GM23248 (cell line): ENCODE measurements around the gene B4GALT6. TPM values are rescaled to one million over a fixed set of nuclear protein-coding genes. Genes with fewer than 3 reads are reported as not detected.

Source experiments
- DNase-seq: peaks from one replicate; pipeline ENCODE4 v3.0.0-alpha.2; 2015
- H2AFZ ChIP-seq: fragments of 200-600 bp; sonication (generic); 2 replicates; pipeline ENCODE4 v1.6.1; 2016; ENCODE audit warnings: antibody characterized with exemption
- H3F3A ChIP-seq: fragments of 200-600 bp; sonication (generic); 2 replicates; pipeline ENCODE4 v1.6.1; 2016; ENCODE audit warnings: mild to moderate bottlenecking, antibody characterized with exemption, mixed run types; ENCODE audit not compliant: insufficient read depth
- H3K27ac ChIP-seq: fragments of 200-600 bp; sonication (generic); 2 replicates; pipeline ENCODE4 v1.5.1; 2016; ENCODE audit warnings: mild to moderate bottlenecking
- H3K27me3 ChIP-seq: fragments of 200-600 bp; sonication (generic); replicated peaks from 2 replicates; pipeline ENCODE4 v1.6.1; 2016; ENCODE audit warnings: mild to moderate bottlenecking; ENCODE audit not compliant: insufficient read depth
- H3K36me3 ChIP-seq: fragments of 200-600 bp; sonication (generic); 2 replicates; pipeline ENCODE4 v1.6.1; 2016; ENCODE audit warnings: low read depth, mild to moderate bottlenecking
- H3K4me1 ChIP-seq: fragments of 200-600 bp; sonication (generic); 2 replicates; pipeline ENCODE4 v1.6.1; 2016; ENCODE audit warnings: mild to moderate bottlenecking; ENCODE audit not compliant: insufficient read depth
- H3K4me2 ChIP-seq: fragments of 200-600 bp; sonication (generic); one replicate; pipeline ENCODE4 v1.6.1; 2016; ENCODE audit warnings: mild to moderate bottlenecking; ENCODE audit not compliant: unreplicated experiment
- H3K4me3 ChIP-seq: fragments of 200-600 bp; sonication (generic); 2 replicates; pipeline ENCODE4 v1.5.1; 2016; ENCODE audit warnings: mild to moderate bottlenecking
- H3K79me2 ChIP-seq: fragments of 200-600 bp; sonication (generic); 2 replicates; pipeline ENCODE4 v1.6.1; 2016; ENCODE audit warnings: mild to moderate bottlenecking; ENCODE audit not compliant: insufficient read depth
- H3K9ac ChIP-seq: fragments of 200-600 bp; sonication (generic); 2 replicates; pipeline ENCODE4 v1.6.1; 2016; ENCODE audit warnings: mild to moderate bottlenecking
- H3K9me2 ChIP-seq: fragments of 200-600 bp; sonication (generic); 2 replicates; pipeline ENCODE4 v1.6.1; 2016; ENCODE audit warnings: mixed run types, mild to moderate bottlenecking, moderate library complexity; ENCODE audit not compliant: insufficient read depth
- H3K9me3 ChIP-seq: fragments of 200-600 bp; sonication (generic); one replicate; pipeline ENCODE4 v1.6.1; 2017; ENCODE audit warnings: low read depth
- H4K20me1 ChIP-seq: fragments of 200-600 bp; sonication (generic); 2 replicates; pipeline ENCODE4 v1.6.0; 2016; ENCODE audit not compliant: insufficient read depth
- EZH2 ChIP-seq: fragments of 200-600 bp; sonication (generic); IDR thresholded peaks from 2 replicates; pipeline ENCODE4 v1.6.1; 2018; ENCODE audit warnings: antibody characterized with exemption, mild to moderate bottlenecking; ENCODE audit not compliant: insufficient read depth, poor library complexity, severe bottlenecking
- EZH2phosphoT487 ChIP-seq: fragments of 200-600 bp; sonication (generic); IDR thresholded peaks from 2 replicates; pipeline ENCODE4 v1.6.1; 2018; ENCODE audit warnings: antibody characterized with exemption, moderate library complexity, mild to moderate bottlenecking, low read depth; ENCODE audit not compliant: insufficient read depth
- WGBS, 2 experiments: methylation state at CpG; one replicate each; pipeline ENCODE4 v1.1.6; 2015 to 2017; ENCODE audit warnings: low lambda C conversion rate in 2 of 2, low coverage in 1 of 2; ENCODE audit errors: missing lambda C conversion rate in 2 of 2; 5-methylcytosine and 5-hydroxymethylcytosine counted together
- in situ Hi-C: fragments of 300-500 bp; cut with MboI; formaldehyde crosslinking; loops from 2 replicates; pipeline ENCODE4 v1.15.0; 2020
- polyA plus RNA-seq: library from polyadenylated mRNA; unstranded; fragments of >200 nt; fragmentation: Nextera tagmentation; extraction: Ambion mirVana; gene quantifications from 2 replicates; pipeline ENCODE4 v1.2.1, GENCODE V29; 2016
- total RNA-seq: library from RNA; depleted of rRNA; stranded (reverse); fragments of >200 nt; shearing (Covaris generic); gene quantifications from 2 replicates; pipeline ENCODE4 v1.2.3, GENCODE V29; 2014

Gene B4GALT6
- total and polyA plus RNA-seq, 2 experiments from 2014 or later, result 1.2 to 2.4 TPM

DNA sequence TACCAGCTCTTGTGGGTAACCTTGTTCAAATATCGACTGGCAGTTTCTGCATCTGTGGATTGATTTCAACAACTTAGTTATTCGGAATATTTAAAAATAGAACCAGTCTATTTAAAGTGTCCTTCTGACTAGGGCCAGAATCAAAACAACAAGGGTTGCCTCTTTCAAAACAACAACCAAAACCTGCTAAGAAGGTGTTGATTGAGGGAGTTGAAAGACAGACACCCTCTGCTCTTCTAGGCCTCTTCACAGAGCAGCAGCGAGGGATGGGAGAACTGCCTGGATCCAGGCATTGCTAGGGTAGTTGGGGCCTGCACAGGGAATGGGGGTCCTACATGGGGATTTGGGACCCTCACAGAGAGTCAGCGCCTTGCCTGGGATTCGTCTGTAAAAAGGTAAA lies 72.9 kb downstream of the B4GALT6 start:
- no peak overlapping the region for H2AFZ ChIP-seq
- H3K27me3 ChIP-seq, result no peaks in the 10 kb centered on the region; the same call in 1 of the 2 replicates
- 47 to 52% methylated on average over 5 of the region's 5 CpGs for WGBS, 2 experiments
- H3K4me2 ChIP-seq, result no peak overlapping the region
- H3K9ac ChIP-seq, result no peak overlapping the region
- no peaks in the 10 kb centered on the region for H3K4me1 ChIP-seq
- H3K27ac ChIP-seq, result no peak overlapping the region
- H4K20me1 ChIP-seq, result no peaks in the 10 kb centered on the region
- no peaks in the 10 kb centered on the region for H3K9me2 ChIP-seq
- H3F3A ChIP-seq, result no peaks in the 10 kb centered on the region
- TF ChIP-seq EZH2phosphoT487 (no peak), EZH2 (no peak)
- H3K9me3 ChIP-seq, result no peaks in the 10 kb centered on the region
- in situ Hi-C loops, result no loop called here
- DNase-seq, result no peak
- H3K4me3 ChIP-seq, result no peak overlapping the region
- H3K36me3 ChIP-seq, result no peaks in the 10 kb centered on the region
- H3K79me2 ChIP-seq, result no peaks in the 10 kb centered on the region

DNA sequence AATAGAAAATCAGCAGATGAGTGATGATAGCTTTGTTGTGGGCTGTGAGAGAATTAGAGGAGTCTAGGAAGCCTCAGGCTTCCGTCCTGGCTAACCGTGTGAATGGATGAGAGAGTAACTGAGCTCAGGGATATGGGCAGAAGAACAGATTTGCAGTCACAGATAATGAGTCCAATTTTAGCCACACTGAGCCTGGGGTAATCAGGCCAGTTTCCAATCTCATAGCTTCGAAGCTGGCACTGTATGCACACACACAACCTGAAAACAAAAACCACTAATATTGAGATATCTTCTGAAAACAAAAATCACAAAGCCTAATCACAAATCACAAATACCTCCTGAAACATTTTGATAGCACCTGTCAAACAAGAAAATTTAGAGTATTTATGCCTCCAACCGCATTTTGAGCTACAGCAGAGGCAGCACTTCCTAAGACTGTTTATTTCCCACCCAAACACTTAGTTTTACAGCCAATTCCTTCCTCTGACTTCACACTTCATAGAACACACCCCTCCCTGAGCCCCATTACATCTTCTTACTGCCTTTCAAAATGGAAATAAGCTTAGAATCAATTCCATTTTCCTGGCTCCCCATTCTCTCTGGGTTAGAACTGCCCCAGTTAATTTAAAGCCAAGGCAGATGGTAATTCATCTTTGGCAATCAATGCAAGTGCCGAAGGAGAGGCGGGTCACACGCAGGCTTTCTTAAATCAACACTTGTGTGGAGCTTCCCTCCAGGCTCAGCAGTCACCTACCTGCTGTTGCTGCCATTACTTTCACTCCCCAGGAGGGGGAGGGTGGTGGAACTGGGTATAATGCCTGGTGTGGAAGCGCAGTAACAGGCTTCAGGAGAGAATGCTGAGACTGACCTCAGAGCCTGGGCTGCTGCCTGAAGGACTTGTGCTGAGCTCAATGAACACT lies 73.8 kb downstream of the B4GALT6 start:
- Histone ChIP-seq H3K79me2 (no peaks in the 10 kb centered on the region), H3K4me1 (no peaks in the 10 kb centered on the region), H3K9ac (no peak overlapping the region), H3K27me3 (no peaks in the 10 kb centered on the region; the same call in 1 of the 2 replicates), H3K4me2 (no peak overlapping the region), H3K27ac (no peak overlapping the region), H3K9me3 (no peaks in the 10 kb centered on the region), H3K36me3 (no peaks in the 10 kb centered on the region), H3K4me3 (no peak overlapping the region), H3F3A (no peaks in the 10 kb centered on the region), H2AFZ (no peak overlapping the region), H3K9me2 (no peaks in the 10 kb centered on the region), H4K20me1 (no peaks in the 10 kb centered on the region)
- DNase-seq, result peak; percentile 15
- 17 to 20% methylated on average over 8 of the region's 8 CpGs for WGBS, 2 experiments
- in situ Hi-C loops, result no loop called here
- TF ChIP-seq EZH2 (no peak), EZH2phosphoT487 (no peak)

DNA sequence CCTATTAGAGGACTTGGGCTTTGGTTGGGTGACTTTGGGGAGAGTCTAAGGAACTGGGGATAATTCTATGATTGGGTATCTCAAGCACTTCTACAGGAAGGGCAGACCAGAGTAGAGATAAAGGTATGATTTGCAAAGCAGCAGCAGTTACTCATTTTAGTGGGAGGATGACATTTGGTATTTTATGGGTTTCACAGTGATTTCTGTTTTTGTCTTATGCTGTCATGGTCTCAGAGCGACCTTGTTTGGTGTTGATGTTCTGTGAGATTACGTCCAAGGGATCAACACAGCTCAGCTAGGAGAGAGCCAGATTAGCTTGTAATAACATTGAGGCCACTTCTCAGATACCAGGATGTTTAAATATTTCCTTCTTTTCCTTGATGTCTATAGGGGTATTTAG lies 74.5 kb downstream of the B4GALT6 start:
- Histone ChIP-seq H3K4me1 (no peaks in the 10 kb centered on the region), H2AFZ (no peak overlapping the region), H3K9ac (no peak overlapping the region), H3K79me2 (no peaks in the 10 kb centered on the region), H3K27ac (no peak overlapping the region), H3K4me2 (no peak overlapping the region), H3K4me3 (no peak overlapping the region), H3K9me3 (no peaks in the 10 kb centered on the region), H4K20me1 (no peaks in the 10 kb centered on the region), H3K9me2 (no peaks in the 10 kb centered on the region), H3F3A (no peaks in the 10 kb centered on the region), H3K27me3 (no peaks in the 10 kb centered on the region; the same call in 1 of the 2 replicates), H3K36me3 (no peaks in the 10 kb centered on the region)
- DNase-seq, result no peak
- no peak for TF ChIP-seq EZH2
- no peak for TF ChIP-seq EZH2phosphoT487
- WGBS, 2 experiments, result 40 to 55% methylated on average over 2 of the region's 2 CpGs
- in situ Hi-C loops, result no loop called here

DNA sequence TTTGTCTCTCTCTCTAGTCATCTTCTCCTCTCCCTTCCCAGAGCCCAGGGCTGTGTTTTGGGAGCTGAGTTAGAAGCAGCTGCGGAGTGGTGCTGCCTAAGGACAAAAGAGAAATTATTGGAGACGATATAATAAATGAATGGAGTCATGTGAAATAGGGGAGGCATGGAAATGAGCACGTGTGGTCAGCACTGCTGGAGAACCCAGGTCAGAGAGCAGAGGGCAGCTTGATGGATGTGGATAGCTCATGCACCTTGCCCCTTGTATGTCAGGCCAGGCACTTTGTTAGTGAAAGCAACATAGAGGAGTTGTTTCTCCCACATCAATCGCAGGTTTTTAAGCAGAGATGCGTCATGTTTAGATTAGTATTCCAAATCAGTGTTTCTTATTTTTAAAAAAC lies 77.0 kb downstream of the B4GALT6 start:
- Histone ChIP-seq H3K4me1 (no peaks in the 10 kb centered on the region), H3K27ac (no peak overlapping the region), H4K20me1 (no peaks in the 10 kb centered on the region), H3K4me2 (no peak overlapping the region), H2AFZ (no peak overlapping the region), H3K9me2 (no peaks in the 10 kb centered on the region), H3K4me3 (no peak overlapping the region), H3K9ac (no peak overlapping the region), H3F3A (no peaks in the 10 kb centered on the region), H3K9me3 (no peaks in the 10 kb centered on the region), H3K27me3 (no peaks in the 10 kb centered on the region; the same call in 1 of the 2 replicates), H3K79me2 (no peaks in the 10 kb centered on the region), H3K36me3 (no peaks in the 10 kb centered on the region)
- in situ Hi-C loops, result no loop called here
- WGBS, 2 experiments, result 34 to 37% methylated on average over 5 of the region's 5 CpGs
- no peak for DNase-seq
- TF ChIP-seq EZH2phosphoT487 (no peak), EZH2 (no peak)
